GM23338 (cell line): ENCODE results near the gene DCLK1.

Experiments
- EZH2 ChIP-seq: fragments of 200-600 bp; sonication (generic); IDR thresholded peaks from one replicate; pipeline ENCODE4 v1.8.0; 2017; ENCODE audit warnings: antibody characterized with exemption, mild to moderate bottlenecking, low read depth; ENCODE audit not compliant: unreplicated experiment
- POLR2AphosphoS5 ChIP-seq: IDR thresholded peaks from 2 replicates; pipeline ENCODE4 v1.6.1; 2016; ENCODE audit warnings: antibody characterized with exemption, low read depth
- TF ChIP-seq, protein P1 (sequence below), 2 experiments: fragments of 200-600 bp in 1 of 2; sonication (generic) in 1 of 2; conservative IDR thresholded peaks; 2 replicates each; pipeline versions ENCODE4 v1.5.1 to v1.6.1; 2016 to 2017; ENCODE audit warnings: antibody characterized with exemption in 2 of 2, low read depth in 2 of 2, mild to moderate bottlenecking in 2 of 2, moderate library complexity in 1 of 2

DNA sequence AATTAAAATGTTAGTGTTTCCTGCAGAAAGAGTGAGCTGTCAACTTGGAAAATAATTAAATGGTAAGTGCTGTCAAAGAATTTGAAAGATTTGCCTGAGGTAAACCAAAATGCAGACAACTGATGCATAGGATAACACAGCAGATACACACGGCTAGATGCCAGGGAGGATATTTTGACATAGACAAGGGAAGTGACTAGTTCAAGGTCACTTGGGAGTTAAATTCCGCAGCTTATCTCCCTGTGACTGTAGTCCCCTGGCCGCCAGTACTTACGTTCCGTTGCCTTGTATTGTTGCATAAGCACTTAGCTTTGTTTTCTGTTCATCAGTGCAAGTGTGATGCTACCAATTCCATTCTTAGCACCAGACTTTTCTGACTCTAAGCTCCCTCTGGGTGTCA is 407.4 kb downstream of the DCLK1 start:
- TF ChIP-seq, protein P1, sequence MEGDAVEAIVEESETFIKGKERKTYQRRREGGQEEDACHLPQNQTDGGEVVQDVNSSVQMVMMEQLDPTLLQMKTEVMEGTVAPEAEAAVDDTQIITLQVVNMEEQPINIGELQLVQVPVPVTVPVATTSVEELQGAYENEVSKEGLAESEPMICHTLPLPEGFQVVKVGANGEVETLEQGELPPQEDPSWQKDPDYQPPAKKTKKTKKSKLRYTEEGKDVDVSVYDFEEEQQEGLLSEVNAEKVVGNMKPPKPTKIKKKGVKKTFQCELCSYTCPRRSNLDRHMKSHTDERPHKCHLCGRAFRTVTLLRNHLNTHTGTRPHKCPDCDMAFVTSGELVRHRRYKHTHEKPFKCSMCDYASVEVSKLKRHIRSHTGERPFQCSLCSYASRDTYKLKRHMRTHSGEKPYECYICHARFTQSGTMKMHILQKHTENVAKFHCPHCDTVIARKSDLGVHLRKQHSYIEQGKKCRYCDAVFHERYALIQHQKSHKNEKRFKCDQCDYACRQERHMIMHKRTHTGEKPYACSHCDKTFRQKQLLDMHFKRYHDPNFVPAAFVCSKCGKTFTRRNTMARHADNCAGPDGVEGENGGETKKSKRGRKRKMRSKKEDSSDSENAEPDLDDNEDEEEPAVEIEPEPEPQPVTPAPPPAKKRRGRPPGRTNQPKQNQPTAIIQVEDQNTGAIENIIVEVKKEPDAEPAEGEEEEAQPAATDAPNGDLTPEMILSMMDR (conservative IDR thresholded peaks at IDR 0.05; ENCODE audit: low read depth in 2 of 2): no peak
- TF ChIP-seq EZH2: no peak
- TF ChIP-seq POLR2AphosphoS5: no peak
